Measurements from ENCODE around the gene SELENOF. TPM values are rescaled to one million over a fixed set of nuclear protein-coding genes. Genes with fewer than 3 reads are reported as not detected.

Gene SELENOF
- total and polyA plus RNA-seq, 2 donors (not counting 1 experiment from before 2014, with no cell fraction given), result 207 to 351 TPM

DNA sequence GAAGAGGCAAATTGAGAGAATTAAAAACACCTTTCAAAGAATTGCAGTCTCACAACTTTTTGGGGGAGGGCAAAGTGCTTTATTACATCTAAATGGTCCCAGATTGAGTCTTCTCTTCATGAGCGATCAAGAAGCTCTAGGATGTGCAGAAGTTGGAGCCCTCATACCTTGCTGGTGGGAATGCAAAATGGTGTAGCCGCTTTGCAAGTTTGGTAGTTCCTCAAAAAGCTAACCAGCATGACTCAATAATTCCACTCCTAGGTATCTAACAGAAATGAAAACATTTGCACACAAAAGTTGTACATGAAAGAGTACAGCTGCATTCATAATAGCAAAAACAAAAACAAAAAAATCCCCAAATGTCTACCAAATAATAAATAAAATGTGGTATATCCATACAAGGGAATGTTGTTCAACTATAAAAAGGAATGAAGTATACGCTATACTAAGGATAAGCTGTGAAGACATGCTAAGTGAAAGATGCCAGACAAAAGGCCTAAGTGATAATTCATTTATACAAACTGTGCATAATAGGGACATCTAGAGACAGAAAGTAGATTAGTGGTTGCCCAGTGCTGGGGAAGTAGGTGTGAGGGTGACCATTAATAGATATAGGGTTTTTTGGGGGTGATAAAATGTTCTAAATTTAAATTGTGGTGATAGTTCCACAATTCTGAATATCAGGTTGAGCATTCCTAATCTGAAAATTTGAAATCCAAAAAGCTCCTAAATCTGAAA lies 55.2 kb downstream of the SELENOF start:
- TF ChIP-seq EZH2 (IDR thresholded peaks at IDR 0.05; ENCODE audit: low read length, missing control alignments) (no peak), CTCF (conservative IDR thresholded peaks at IDR 0.05 in 1 of 2, IDR thresholded peaks at IDR 0.05 in 1 of 2; ENCODE audit: low read depth in 1 of 2, low read length in 2 of 2) (no peak)

DNA sequence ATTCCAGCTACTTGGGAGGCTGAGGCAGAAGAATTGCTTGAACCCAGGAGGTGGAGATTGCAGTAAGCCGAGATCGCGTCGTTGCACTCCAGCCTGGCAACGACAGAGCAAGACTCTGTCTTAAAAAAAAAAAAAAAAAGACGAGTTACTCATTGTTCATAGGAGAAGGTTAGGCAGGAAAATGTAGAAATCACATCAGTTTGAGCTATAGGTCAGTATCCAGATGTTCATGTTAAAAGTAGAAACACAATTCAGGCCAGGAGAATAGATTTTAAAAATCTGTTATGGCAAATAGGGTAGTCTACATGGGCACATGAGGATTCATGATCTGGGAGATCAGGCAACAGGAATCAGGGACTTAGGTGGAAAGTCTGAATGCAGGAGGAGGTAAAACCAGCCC lies 57.7 kb downstream of the SELENOF start:
- no peaks in the 10 kb centered on the region for H4K20me1 ChIP-seq (ENCODE audit: control insufficient read depth, extremely low read depth, insufficient read depth, low read length)
- no peaks in the 10 kb centered on the region for H3K27me3 ChIP-seq (ENCODE audit: control insufficient read depth, insufficient read depth, low read length)
- no peaks in the 10 kb centered on the region for H3K79me2 ChIP-seq (ENCODE audit: control insufficient read depth, insufficient read depth, low read length)
- no peaks in the 10 kb centered on the region for H3K36me3 ChIP-seq (ENCODE audit: control insufficient read depth, insufficient read depth, low read length)
- no peak overlapping the region for H3K4me3 ChIP-seq (replicated peaks in 1 of 4; ENCODE audit: control extremely low read depth in 1 of 4, insufficient read depth in 1 of 4, low read depth in 3 of 4, low read length in 4 of 4)
- no peaks in the 10 kb centered on the region for H3K4me1 ChIP-seq (ENCODE audit: control insufficient read depth, extremely low read depth, insufficient read depth, low read length)
- no peak for TF ChIP-seq CTCF (conservative IDR thresholded peaks at IDR 0.05 in 1 of 2, IDR thresholded peaks at IDR 0.05 in 1 of 2; ENCODE audit: low read depth in 1 of 2, low read length in 2 of 2)
- TF ChIP-seq EZH2 (IDR thresholded peaks at IDR 0.05; ENCODE audit: low read length, missing control alignments), result no peak
- H3K27ac ChIP-seq (ENCODE audit: insufficient read depth, low read length), result no peak overlapping the region
- no peak overlapping the region for H3K4me2 ChIP-seq (ENCODE audit: extremely low read depth, insufficient read depth, low read length)
- no peak overlapping the region for H3K9ac ChIP-seq (ENCODE audit: insufficient read depth, low read length)
- DNase-seq (ENCODE audit: low read depth in 2 of 2), result no peak
- no peaks in the 10 kb centered on the region for H3K9me3 ChIP-seq (ENCODE audit: control insufficient read depth, insufficient read depth, low read depth, low read length)
- H2AFZ ChIP-seq (ENCODE audit: low read length), result no peak overlapping the region

More for the DNA sequence above, 55.2 kb downstream of the SELENOF start:
- H3K27ac ChIP-seq (ENCODE audit: insufficient read depth, low read length), result no peak overlapping the region
- no peak overlapping the region for H3K9ac ChIP-seq (ENCODE audit: insufficient read depth, low read length)
- no peak for DNase-seq (ENCODE audit: low read depth in 2 of 2)
- no peak overlapping the region for H3K4me3 ChIP-seq (replicated peaks in 1 of 4; ENCODE audit: control extremely low read depth in 1 of 4, insufficient read depth in 1 of 4, low read depth in 3 of 4, low read length in 4 of 4)
- H3K9me3 ChIP-seq (ENCODE audit: control insufficient read depth, insufficient read depth, low read depth, low read length), result no peaks in the 10 kb centered on the region
- H3K27me3 ChIP-seq (ENCODE audit: control insufficient read depth, insufficient read depth, low read length), result no peaks in the 10 kb centered on the region
- H4K20me1 ChIP-seq (ENCODE audit: control insufficient read depth, extremely low read depth, insufficient read depth, low read length), result no peaks in the 10 kb centered on the region
- H3K36me3 ChIP-seq (ENCODE audit: control insufficient read depth, insufficient read depth, low read length), result no peaks in the 10 kb centered on the region
- no peaks in the 10 kb centered on the region for H3K79me2 ChIP-seq (ENCODE audit: control insufficient read depth, insufficient read depth, low read length)
- H3K4me2 ChIP-seq (ENCODE audit: extremely low read depth, insufficient read depth, low read length), result no peak overlapping the region
- no peaks in the 10 kb centered on the region for H3K4me1 ChIP-seq (ENCODE audit: control insufficient read depth, extremely low read depth, insufficient read depth, low read length)
- H2AFZ ChIP-seq (ENCODE audit: low read length), result no peak overlapping the region

DNA sequence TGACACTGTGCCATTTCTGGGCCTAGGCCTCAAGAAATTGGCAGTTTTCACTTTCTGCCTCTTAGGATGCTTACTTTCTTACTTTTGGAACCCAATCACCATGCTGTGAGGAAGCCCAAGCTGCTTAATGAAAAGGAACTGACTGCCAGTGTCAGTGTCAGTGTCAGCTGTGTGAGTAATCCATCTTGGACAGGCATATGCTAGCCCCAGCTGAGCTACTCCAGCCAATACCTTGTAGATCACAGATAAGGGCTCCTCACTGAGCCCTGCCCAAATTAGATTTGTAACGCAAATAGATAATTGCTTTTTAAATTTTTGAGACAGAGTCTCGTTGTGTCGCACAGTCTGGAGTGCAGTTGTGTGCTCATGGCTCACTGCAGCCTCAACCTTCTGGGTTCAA lies 59.6 kb downstream of the SELENOF start:
- no peaks in the 10 kb centered on the region for H3K36me3 ChIP-seq (ENCODE audit: control insufficient read depth, insufficient read depth, low read length)
- H3K9ac ChIP-seq (ENCODE audit: insufficient read depth, low read length), result no peak overlapping the region
- no peak overlapping the region for H3K4me3 ChIP-seq (replicated peaks in 1 of 4; ENCODE audit: control extremely low read depth in 1 of 4, insufficient read depth in 1 of 4, low read depth in 3 of 4, low read length in 4 of 4)
- no peaks in the 10 kb centered on the region for H3K79me2 ChIP-seq (ENCODE audit: control insufficient read depth, insufficient read depth, low read length)
- no peak overlapping the region for H2AFZ ChIP-seq (ENCODE audit: low read length)
- H4K20me1 ChIP-seq (ENCODE audit: control insufficient read depth, extremely low read depth, insufficient read depth, low read length), result no peaks in the 10 kb centered on the region
- no peak overlapping the region for H3K4me2 ChIP-seq (ENCODE audit: extremely low read depth, insufficient read depth, low read length)
- TF ChIP-seq EZH2 (IDR thresholded peaks at IDR 0.05; ENCODE audit: low read length, missing control alignments) (no peak), CTCF (conservative IDR thresholded peaks at IDR 0.05 in 1 of 2, IDR thresholded peaks at IDR 0.05 in 1 of 2; ENCODE audit: low read depth in 1 of 2, low read length in 2 of 2) (no peak)
- no peaks in the 10 kb centered on the region for H3K27me3 ChIP-seq (ENCODE audit: control insufficient read depth, insufficient read depth, low read length)
- DNase-seq (ENCODE audit: low read depth in 2 of 2), result no peak
- H3K27ac ChIP-seq (ENCODE audit: insufficient read depth, low read length), result no peak overlapping the region
- no peaks in the 10 kb centered on the region for H3K4me1 ChIP-seq (ENCODE audit: control insufficient read depth, extremely low read depth, insufficient read depth, low read length)
- H3K9me3 ChIP-seq (ENCODE audit: control insufficient read depth, insufficient read depth, low read depth, low read length), result no peaks in the 10 kb centered on the region

Measured in fibroblast of lung (primary cell).